HL-60 (cell line): ENCODE measurements around the gene NECTIN2.

Experiments
- DNase-seq, 2 experiments: peaks; one replicate each; pipeline ENCODE4 v3.0.0-alpha.2; 2010 to 2020; ENCODE audit warnings: low read depth in 1 of 2, low spot score in 1 of 2
- H3K27ac ChIP-seq: fragments of 250-450 bp; sonication (Bioruptor Pico); replicated peaks from 2 replicates; pipeline ENCODE4 v1.5.1; 2020; ENCODE audit warnings: mild to moderate bottlenecking, moderate library complexity
- H3K27me3 ChIP-seq: fragments of 250-450 bp; sonication (Bioruptor Pico); 2 replicates; pipeline ENCODE4 v1.5.1; 2021; ENCODE audit warnings: mild to moderate bottlenecking, moderate library complexity; ENCODE audit not compliant: insufficient read depth, poor library complexity, severe bottlenecking
- H3K4me3 ChIP-seq: replicated peaks from 2 replicates; pipeline ENCODE4 v1.5.1; 2011; ENCODE audit warnings: mild to moderate bottlenecking, control low read depth, low read length; ENCODE audit not compliant: insufficient read depth
- CTCF ChIP-seq: IDR thresholded peaks from one replicate; pipeline ENCODE4 v1.5.1; 2011; ENCODE audit warnings: low read length, control low read depth, inconsistent platforms; ENCODE audit not compliant: insufficient read depth
- GABPA ChIP-seq: IDR thresholded peaks from 2 replicates; pipeline ENCODE4 v1.6.1; 2012; ENCODE audit warnings: low read depth
- POLR2AphosphoS5 ChIP-seq: IDR thresholded peaks from 2 replicates; pipeline ENCODE4 v1.6.1; 2012; ENCODE audit warnings: low read depth
- SPI1 ChIP-seq: IDR thresholded peaks from 2 replicates; pipeline ENCODE4 v1.6.1; 2012; ENCODE audit warnings: low read depth, mild to moderate bottlenecking, borderline replicate concordance
- TF ChIP-seq, protein P1 (sequence below): IDR thresholded peaks from 2 replicates; pipeline ENCODE4 v1.6.1; 2012; ENCODE audit warnings: low read depth; ENCODE audit not compliant: insufficient replicate concordance

Gene NECTIN2

DNA sequence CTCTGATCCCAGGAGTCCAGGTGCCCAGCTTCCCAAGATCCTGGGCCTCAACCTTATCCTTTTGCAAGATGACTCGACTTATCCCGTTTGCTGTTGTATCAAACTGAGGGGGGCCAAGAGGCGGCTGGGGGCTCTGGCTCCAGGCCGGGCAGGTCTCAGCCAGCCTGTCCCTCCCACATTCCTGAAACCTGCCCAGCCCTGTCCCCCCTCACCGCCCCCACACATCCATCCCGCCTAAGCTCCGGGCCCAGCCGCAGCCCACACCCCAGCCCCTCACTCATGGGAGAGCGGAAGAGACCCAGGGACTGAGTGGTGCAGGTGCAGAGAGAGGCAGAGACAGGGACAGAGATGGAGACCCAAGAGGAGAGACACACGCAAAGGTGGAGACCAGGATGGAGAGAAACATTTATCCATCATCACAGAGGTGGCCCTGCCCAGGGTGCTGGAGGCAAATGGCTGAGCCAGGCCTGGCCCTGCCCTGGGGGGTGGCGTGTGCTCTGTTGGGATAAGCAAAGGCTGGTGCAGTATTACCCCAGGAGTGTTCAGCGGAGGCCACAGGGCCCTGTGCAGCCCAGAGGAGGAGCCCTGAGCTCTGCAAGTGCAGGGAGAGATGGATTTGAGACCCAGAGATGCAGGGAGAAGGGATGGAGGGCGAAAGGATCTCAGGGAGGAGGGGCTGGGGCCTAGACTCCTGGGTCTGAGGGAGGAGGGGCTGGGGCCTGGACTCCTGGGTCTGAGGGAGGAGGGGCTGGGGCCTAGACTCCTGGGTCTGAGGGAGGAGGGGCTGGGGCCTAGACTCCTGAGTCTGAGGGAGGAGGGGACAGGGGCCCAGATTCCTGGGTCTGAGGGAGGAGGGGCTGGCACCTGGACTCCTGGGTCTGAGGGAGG lies 35.6 kb upstream of the NECTIN2 start:
- H3K27ac ChIP-seq: no peak overlapping the region
- peaks cover 18% of the 10 kb centered on the region for H3K27me3 ChIP-seq
- TF ChIP-seq POLR2AphosphoS5: no peak
- TF ChIP-seq, protein P1, sequence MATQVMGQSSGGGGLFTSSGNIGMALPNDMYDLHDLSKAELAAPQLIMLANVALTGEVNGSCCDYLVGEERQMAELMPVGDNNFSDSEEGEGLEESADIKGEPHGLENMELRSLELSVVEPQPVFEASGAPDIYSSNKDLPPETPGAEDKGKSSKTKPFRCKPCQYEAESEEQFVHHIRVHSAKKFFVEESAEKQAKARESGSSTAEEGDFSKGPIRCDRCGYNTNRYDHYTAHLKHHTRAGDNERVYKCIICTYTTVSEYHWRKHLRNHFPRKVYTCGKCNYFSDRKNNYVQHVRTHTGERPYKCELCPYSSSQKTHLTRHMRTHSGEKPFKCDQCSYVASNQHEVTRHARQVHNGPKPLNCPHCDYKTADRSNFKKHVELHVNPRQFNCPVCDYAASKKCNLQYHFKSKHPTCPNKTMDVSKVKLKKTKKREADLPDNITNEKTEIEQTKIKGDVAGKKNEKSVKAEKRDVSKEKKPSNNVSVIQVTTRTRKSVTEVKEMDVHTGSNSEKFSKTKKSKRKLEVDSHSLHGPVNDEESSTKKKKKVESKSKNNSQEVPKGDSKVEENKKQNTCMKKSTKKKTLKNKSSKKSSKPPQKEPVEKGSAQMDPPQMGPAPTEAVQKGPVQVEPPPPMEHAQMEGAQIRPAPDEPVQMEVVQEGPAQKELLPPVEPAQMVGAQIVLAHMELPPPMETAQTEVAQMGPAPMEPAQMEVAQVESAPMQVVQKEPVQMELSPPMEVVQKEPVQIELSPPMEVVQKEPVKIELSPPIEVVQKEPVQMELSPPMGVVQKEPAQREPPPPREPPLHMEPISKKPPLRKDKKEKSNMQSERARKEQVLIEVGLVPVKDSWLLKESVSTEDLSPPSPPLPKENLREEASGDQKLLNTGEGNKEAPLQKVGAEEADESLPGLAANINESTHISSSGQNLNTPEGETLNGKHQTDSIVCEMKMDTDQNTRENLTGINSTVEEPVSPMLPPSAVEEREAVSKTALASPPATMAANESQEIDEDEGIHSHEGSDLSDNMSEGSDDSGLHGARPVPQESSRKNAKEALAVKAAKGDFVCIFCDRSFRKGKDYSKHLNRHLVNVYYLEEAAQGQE: no peak
- no peak for TF ChIP-seq GABPA
- no peak for TF ChIP-seq CTCF
- no peak for TF ChIP-seq SPI1
- H3K4me3 ChIP-seq: no peak overlapping the region
- no peak for DNase-seq

DNA sequence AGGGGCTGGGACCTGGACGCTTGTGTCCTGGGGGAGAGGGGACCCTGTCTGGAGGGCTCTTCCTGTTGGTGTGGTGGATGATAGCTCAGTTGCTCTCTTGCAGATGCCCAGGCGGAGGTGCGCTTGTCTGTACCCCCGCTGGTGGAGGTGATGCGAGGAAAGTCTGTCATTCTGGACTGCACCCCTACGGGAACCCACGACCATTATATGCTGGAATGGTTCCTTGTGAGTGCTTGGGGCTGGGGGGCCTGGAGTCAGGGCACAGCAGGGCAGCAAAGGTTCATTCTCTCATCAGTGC lies 35.0 kb upstream of the NECTIN2 start:
- no peak for DNase-seq
- H3K27me3 ChIP-seq: peaks cover 18% of the 10 kb centered on the region
- TF ChIP-seq CTCF: no peak
- TF ChIP-seq SPI1: no peak
- TF ChIP-seq POLR2AphosphoS5: no peak
- TF ChIP-seq, protein P1: no peak
- no peak for TF ChIP-seq GABPA
- no peak overlapping the region for H3K4me3 ChIP-seq
- H3K27ac ChIP-seq: no peak overlapping the region

GRCh38 chr19:44812142-44812718 lies 33.9 kb upstream of the NECTIN2 start:
- Histone ChIP-seq H3K27me3 (peaks cover 18% of the 10 kb centered on the region), H3K27ac (no peak overlapping the region), H3K4me3 (no peak overlapping the region)
- TF ChIP-seq POLR2AphosphoS5: no peak
- TF ChIP-seq, protein P1: no peak
- TF ChIP-seq GABPA: no peak
- TF ChIP-seq CTCF: no peak
- no peak for TF ChIP-seq SPI1
- no peak for DNase-seq
